Peyer's patch (tissue), 4 donors: ENCODE measurements around the gene TSTD2. TPM values are rescaled to one million over a fixed set of nuclear protein-coding genes. Genes with fewer than 3 reads are reported as not detected.

Experiments
- DNase-seq, 3 donors: peaks; one replicate each; pipeline ENCODE4 v3.0.0-alpha.2; 2017 to 2019
- H3K27ac ChIP-seq, 4 donors: fragments of 200-600 bp; sonication (generic); one replicate each; pipeline ENCODE4 v1.5.1; 2016 to 2019
- H3K27me3 ChIP-seq, 2 donors: fragments of 200-600 bp; sonication (generic); one replicate each; pipeline ENCODE4 v1.5.1; 2019
- H3K36me3 ChIP-seq, 3 donors: fragments of 200-600 bp; sonication (generic); one replicate each; pipeline ENCODE4 v1.5.1; 2016 to 2019
- H3K4me1 ChIP-seq, 4 donors: fragments of 200-600 bp; sonication (generic); one replicate each; pipeline ENCODE4 v1.5.1; 2016 to 2019
- H3K4me3 ChIP-seq, 4 donors: fragments of 200-600 bp; sonication (generic); 1 replicate in 3 of 4; 2 replicates in 1 of 4; pipeline ENCODE4 v1.5.1; 2016 to 2019; ENCODE audit warnings: mild to moderate bottlenecking in 1 of 4
- H3K9me3 ChIP-seq, 4 donors: fragments of 200-600 bp; sonication (generic); one replicate each; pipeline ENCODE4 v1.5.1; 2016 to 2019; ENCODE audit warnings: mild to moderate bottlenecking in 1 of 4
- CTCF ChIP-seq, 6 experiments: fragments of 450-650 bp in 4 of 6; fragments of 200-600 bp in 2 of 6; sonication (generic) in 1 of 6; IDR thresholded peaks; one replicate each; pipeline ENCODE4 v1.5.1; 2017 to 2019; ENCODE audit warnings: antibody characterized with exemption in 6 of 6, mild to moderate bottlenecking in 3 of 6, moderate library complexity in 1 of 6
- POLR2A ChIP-seq, 2 donors: fragments of 450-650 bp; IDR thresholded peaks; one replicate each; pipeline ENCODE4 v1.5.1; 2017; ENCODE audit warnings: antibody characterized with exemption in 2 of 2, mild to moderate bottlenecking in 2 of 2, moderate library complexity in 2 of 2
- total RNA-seq, 4 donors: library from RNA; depleted of rRNA; stranded (reverse); fragments of >200 nt; gene quantifications; one replicate each; pipeline ENCODE4 v1.1.0, GENCODE V29; 2016

The TSTD2 gene
- total RNA-seq, 4 donors from 2014 or later: 17.2 to 32.2 (median 21.8) TPM

- Histone ChIP-seq H3K4me3 (no peak overlapping the region), H3K36me3 (peaks cover 0 to 39% (median 0%) of the 10 kb centered on the region in 3 donors), H3K4me1 (peaks cover 0 to 6% (median 0%) of the 10 kb centered on the region in 4 donors), H3K27me3 (no peaks in the 10 kb centered on the region), H3K9me3 (no peaks in the 10 kb centered on the region), H3K27ac (no peak overlapping the region)
- DNase-seq: peak in 2 of 3 donors; percentile 74 to 90
- no peak for TF ChIP-seq POLR2A (IDR thresholded peaks at IDR 0.05)
- peak; percentile 43 to 89 (median 82) for TF ChIP-seq CTCF (IDR thresholded peaks at IDR 0.05)
Measured at GRCh38 chr9:97598461-97599288, 34.5 kb downstream of the TSTD2 start.

- TF ChIP-seq CTCF (IDR thresholded peaks at IDR 0.05) (no peak), POLR2A (IDR thresholded peaks at IDR 0.05) (no peak)
- H3K36me3 ChIP-seq: peaks cover 0 to 21% (median 0%) of the 10 kb centered on the region in 3 donors
- H3K9me3 ChIP-seq: no peaks in the 10 kb centered on the region
- H3K4me1 ChIP-seq: peaks cover 0 to 6% (median 0%) of the 10 kb centered on the region in 4 donors
- no peaks in the 10 kb centered on the region for H3K27me3 ChIP-seq
- H3K27ac ChIP-seq: no peak overlapping the region
- no peak overlapping the region for H3K4me3 ChIP-seq
- no peak for DNase-seq
Measured at GRCh38 chr9:97596906-97597305, 36.3 kb downstream of the TSTD2 start.

GRCh38 chr9:97594381-97594921 is 38.7 kb downstream of the TSTD2 start:
- no peaks in the 10 kb centered on the region for H3K27me3 ChIP-seq
- H3K27ac ChIP-seq: peak overlapping the region in 1 of 4 donors; percentile 19
- no peak for DNase-seq
- no peaks in the 10 kb centered on the region for H3K36me3 ChIP-seq
- no peak overlapping the region for H3K4me3 ChIP-seq
- H3K9me3 ChIP-seq: no peaks in the 10 kb centered on the region
- peaks cover 0 to 6% (median 0%) of the 10 kb centered on the region in 4 donors for H3K4me1 ChIP-seq
- TF ChIP-seq CTCF (IDR thresholded peaks at IDR 0.05) (no peak), POLR2A (IDR thresholded peaks at IDR 0.05) (no peak)

GRCh38 chr9:97593960-97594359 is 39.2 kb downstream of the TSTD2 start:
- Histone ChIP-seq H3K27me3 (no peaks in the 10 kb centered on the region), H3K9me3 (no peaks in the 10 kb centered on the region), H3K36me3 (no peaks in the 10 kb centered on the region), H3K27ac (peak overlapping the region in 1 of 4 donors; percentile 19), H3K4me1 (peaks cover 0 to 5% (median 0%) of the 10 kb centered on the region in 4 donors), H3K4me3 (no peak overlapping the region)
- DNase-seq: no peak
- no peak for TF ChIP-seq CTCF (IDR thresholded peaks at IDR 0.05)

- Histone ChIP-seq H3K27ac (no peak overlapping the region), H3K4me1 (no peaks in the 10 kb centered on the region), H3K36me3 (no peaks in the 10 kb centered on the region), H3K27me3 (no peaks in the 10 kb centered on the region), H3K9me3 (no peaks in the 10 kb centered on the region), H3K4me3 (no peak overlapping the region)
- TF ChIP-seq POLR2A (IDR thresholded peaks at IDR 0.05) (no peak), CTCF (IDR thresholded peaks at IDR 0.05) (no peak)
- DNase-seq: no peak
Measured at GRCh38 chr9:97592126-97592525, 41.0 kb downstream of the TSTD2 start.
